Muscle layer of duodenum (tissue), 2 donors: ENCODE measurements around the gene DDX39A.
"Not testable (repeated sequence)": the region's sequence is repeated elsewhere in the genome, so short reads cannot be mapped to it uniquely, and the experiment has no call there.

Source experiments
- H3K27ac ChIP-seq: one replicate; pipeline ENCODE4 v1.7.0; 2013; ENCODE audit warnings: mild to moderate bottlenecking, low read length
- H3K27me3 ChIP-seq: one replicate; pipeline ENCODE4 v1.7.0; 2013; ENCODE audit warnings: low read depth, mild to moderate bottlenecking, control low read depth, low read length
- H3K36me3 ChIP-seq, 2 donors: one replicate each; pipeline ENCODE4 v1.7.0; 2013; ENCODE audit warnings: low read length in 2 of 2, control low read depth in 1 of 2, mild to moderate bottlenecking in 1 of 2; ENCODE audit not compliant: insufficient read depth in 2 of 2, control insufficient read depth in 1 of 2
- H3K4me1 ChIP-seq, 2 donors: one replicate each; pipeline ENCODE4 v1.7.0; 2013; ENCODE audit warnings: low read length in 2 of 2, mild to moderate bottlenecking in 2 of 2, control low read depth in 1 of 2, moderate library complexity in 1 of 2; ENCODE audit not compliant: insufficient read depth in 2 of 2, control insufficient read depth in 1 of 2
- H3K4me3 ChIP-seq, 2 donors: one replicate each; pipeline ENCODE4 v1.7.0; 2013; ENCODE audit warnings: low read length in 2 of 2, low read depth in 1 of 2, mild to moderate bottlenecking in 1 of 2
- H3K9me3 ChIP-seq, 2 donors: one replicate each; pipeline ENCODE4 v1.7.0; 2013; ENCODE audit warnings: low read length in 2 of 2, control low read depth in 1 of 2, mild to moderate bottlenecking in 1 of 2; ENCODE audit not compliant: control insufficient read depth in 1 of 2
- donor health status: healthy.

The DDX39A gene

DNA sequence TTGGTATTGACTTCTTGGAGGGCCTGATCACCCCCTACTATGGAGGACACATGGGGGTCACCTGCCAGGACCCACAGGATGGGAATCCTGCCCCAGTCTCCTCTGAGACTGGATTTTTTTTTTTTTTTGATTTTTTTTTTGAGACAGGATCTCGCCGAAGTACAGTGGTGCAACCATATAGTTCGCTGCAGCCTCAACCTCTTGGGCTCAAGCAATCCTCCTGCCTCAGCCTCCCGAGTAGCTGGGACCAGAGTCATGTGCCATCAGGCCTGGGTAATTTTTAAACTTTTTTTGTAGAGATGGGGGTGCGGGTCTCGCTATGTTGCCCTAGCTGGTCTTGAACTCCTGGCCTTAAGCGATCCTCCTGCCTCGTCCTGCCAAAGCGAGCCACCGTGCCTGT, 52.1 kb downstream of the DDX39A start:
- Histone ChIP-seq H3K4me1 (peaks cover 0 to 7% of the 10 kb centered on the region in 2 donors), H3K4me3 (no peak overlapping the region), H3K27me3 (no peaks in the 10 kb centered on the region), H3K9me3 (no peaks in the 10 kb centered on the region), H3K27ac (no peak overlapping the region), H3K36me3 (no peaks in the 10 kb centered on the region)

DNA sequence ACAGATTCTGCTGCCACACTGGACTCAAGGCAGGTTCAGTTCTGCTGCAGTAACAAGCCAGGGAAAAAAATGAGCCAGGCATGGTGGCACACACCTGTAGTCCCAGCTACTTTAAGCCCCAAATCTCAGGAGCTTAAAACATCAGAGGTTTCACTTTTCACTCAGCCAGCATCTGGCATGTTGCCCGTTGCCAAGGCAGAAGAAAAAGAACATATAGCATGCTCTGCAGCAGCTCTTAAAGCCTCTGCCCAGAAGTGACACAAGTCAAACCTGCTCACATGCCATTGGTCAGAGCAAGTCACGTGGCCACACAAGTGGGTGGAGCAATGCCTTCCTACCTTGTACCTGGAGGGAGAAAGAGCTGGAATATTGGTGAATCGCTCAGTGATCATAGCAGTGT, 52.6 kb downstream of the DDX39A start:
- Histone ChIP-seq H3K9me3 (no peaks in the 10 kb centered on the region), H3K27me3 (no peaks in the 10 kb centered on the region), H3K36me3 (no peaks in the 10 kb centered on the region), H3K4me1 (peaks cover 0 to 7% of the 10 kb centered on the region in 2 donors), H3K27ac (no peak overlapping the region), H3K4me3 (no peak overlapping the region)

DNA sequence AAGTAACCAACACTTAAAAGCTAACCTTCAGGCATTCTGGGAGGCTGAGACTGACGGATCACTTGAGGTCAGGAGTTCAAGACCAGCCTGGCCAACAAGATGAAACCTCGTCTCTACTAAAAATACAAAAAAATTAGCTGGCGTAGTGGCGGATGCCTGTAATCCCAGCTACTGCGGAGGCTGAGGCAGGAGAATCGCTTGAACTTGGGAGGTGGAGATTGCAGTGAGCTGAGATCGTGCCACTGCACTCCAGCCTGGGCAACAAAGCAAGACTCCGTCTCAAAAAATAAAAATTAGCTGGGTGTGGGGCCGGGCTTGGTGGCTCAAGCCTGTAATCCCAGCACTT, 55.1 kb downstream of the DDX39A start:
- not testable (repeated sequence) for H3K4me1 ChIP-seq, H3K9me3 ChIP-seq, H3K27ac ChIP-seq, H3K27me3 ChIP-seq, H3K36me3 ChIP-seq
- peak overlapping the region in 1 of 2 donors; percentile 39 for H3K4me3 ChIP-seq

DNA sequence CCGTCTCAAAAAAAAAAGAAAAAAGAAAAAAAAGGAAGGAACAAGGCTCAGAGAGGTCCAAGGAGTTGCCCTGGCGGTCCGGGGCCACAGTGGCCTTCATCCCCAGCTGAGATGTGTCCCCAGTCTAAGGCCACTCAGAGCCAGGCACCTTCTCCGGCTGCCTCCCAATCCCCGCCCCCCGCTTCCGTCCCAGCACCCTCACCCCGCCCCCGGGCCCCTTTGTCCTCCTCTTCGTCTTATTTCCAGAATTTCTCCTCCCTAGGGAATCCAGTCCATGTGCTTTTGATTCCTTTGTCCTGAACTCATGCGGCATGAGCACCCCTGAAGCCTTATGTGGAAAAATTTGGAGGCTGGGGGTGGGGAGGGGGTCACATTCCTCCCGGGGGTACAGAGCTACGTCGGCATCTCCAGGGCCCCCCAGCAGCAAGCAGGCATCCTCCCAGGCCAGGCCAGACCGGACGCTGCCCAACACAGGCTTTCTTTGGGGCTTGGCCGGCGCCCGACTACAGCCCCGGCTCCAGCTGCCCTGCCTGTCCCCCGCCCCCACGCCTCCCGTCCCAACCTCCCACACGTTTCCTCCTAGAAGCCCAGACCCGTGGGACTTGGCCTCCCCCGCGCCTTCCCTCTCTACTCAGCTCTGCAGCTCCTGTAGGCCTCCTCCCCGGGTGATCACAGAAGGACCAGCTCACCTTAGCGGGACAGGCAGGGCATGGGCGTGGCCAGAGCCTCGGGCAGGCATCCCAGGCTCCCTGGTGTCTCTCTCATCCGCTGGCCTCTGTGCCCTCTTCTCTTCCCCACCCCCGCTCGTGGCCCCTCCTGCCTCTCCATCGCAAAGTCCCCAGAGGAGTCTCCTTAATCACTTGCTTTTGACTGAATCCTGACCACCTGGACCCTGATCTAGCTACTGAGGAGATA, 55.7 kb downstream of the DDX39A start:
- H3K4me3 ChIP-seq, result peak overlapping the region; percentile 39 to 43
- H3K9me3 ChIP-seq, result no peaks in the 10 kb centered on the region
- H3K27ac ChIP-seq, result no peak overlapping the region
- no peaks in the 10 kb centered on the region for H3K36me3 ChIP-seq
- H3K4me1 ChIP-seq, result peaks cover 0 to 7% of the 10 kb centered on the region in 2 donors
- H3K27me3 ChIP-seq, result no peaks in the 10 kb centered on the region

DNA sequence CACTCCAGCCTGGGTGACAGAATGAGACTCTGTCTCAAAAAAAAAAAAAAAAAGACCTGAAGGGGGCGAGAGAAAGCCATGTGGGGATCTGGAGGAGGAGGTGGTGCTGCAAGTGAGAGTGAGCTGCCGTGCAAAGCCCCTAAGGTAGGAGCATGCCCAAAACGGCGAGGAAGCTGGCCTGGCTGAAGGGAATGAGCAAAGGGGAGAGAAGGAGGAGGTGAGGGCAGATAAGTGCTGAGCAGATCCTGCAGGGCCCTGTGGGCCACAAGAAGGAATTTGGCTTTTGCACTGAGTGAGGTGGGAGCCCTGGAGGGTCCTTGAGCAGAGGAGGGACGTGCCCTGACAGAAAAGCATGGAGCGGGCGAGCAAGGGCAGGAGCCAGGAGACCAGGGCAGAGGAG, 57.3 kb downstream of the DDX39A start:
- no peak overlapping the region for H3K27ac ChIP-seq
- H3K4me3 ChIP-seq, result no peak overlapping the region
- H3K9me3 ChIP-seq, result no peaks in the 10 kb centered on the region
- H3K4me1 ChIP-seq, result peaks cover 0 to 7% of the 10 kb centered on the region in 2 donors
- no peaks in the 10 kb centered on the region for H3K27me3 ChIP-seq
- no peaks in the 10 kb centered on the region for H3K36me3 ChIP-seq
